ENCODE data around the gene PIK3C2G.

DNA sequence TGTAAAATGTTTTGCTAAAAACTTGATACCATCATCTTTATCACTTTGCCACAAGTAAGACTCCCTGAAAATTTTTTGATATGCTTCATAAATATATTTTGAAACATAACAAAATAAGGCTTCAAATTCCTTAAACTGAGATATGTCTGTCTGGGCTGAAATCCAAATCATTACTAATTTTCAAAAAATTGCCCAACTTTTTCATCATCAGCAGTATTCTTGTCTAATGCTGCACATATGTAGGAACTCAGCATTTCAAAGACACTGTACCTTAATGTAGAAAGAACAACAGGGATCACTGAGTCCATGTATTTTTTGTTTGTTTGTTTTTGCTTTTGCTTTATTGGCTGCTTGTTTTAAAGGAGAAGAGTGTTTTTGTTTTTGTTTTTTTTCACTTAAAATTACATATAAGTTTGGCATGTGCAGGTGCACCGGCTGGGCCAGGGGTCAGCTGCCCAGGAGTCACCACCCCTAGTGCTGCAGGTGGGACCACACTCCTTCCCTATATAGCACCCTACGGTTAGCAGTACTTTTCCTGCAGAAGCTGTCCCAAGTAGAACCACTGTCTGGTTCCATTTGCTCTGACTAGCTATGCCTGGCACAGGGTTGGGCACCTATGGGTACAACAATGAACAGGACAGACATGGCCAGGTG lies 231.2 kb downstream of the PIK3C2G start:
- TF ChIP-seq, protein P1, sequence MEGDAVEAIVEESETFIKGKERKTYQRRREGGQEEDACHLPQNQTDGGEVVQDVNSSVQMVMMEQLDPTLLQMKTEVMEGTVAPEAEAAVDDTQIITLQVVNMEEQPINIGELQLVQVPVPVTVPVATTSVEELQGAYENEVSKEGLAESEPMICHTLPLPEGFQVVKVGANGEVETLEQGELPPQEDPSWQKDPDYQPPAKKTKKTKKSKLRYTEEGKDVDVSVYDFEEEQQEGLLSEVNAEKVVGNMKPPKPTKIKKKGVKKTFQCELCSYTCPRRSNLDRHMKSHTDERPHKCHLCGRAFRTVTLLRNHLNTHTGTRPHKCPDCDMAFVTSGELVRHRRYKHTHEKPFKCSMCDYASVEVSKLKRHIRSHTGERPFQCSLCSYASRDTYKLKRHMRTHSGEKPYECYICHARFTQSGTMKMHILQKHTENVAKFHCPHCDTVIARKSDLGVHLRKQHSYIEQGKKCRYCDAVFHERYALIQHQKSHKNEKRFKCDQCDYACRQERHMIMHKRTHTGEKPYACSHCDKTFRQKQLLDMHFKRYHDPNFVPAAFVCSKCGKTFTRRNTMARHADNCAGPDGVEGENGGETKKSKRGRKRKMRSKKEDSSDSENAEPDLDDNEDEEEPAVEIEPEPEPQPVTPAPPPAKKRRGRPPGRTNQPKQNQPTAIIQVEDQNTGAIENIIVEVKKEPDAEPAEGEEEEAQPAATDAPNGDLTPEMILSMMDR (conservative IDR thresholded peaks at IDR 0.05; ENCODE audit: low read length) = no peak
- no peak for TF ChIP-seq EZH2phosphoT487 (IDR thresholded peaks at IDR 0.05; ENCODE audit: borderline replicate concordance, low read depth, low read length)
